Chondrocyte (in vitro differentiated cells): ENCODE results near the gene PLXND1. TPM values are rescaled to one million over a fixed set of nuclear protein-coding genes. Genes with fewer than 3 reads are reported as not detected.
A peak's percentile ranks its signal among the peaks of the same experiment; 100 is the strongest.

Source experiments
- DNase-seq: peaks from one replicate; pipeline ENCODE4 v3.0.0; 2021; ENCODE audit warnings: mixed read lengths, low spot score
- H3K27ac Mint-ChIP-seq: one replicate; pipeline ENCODE4 v1.8.0; 2021; ENCODE audit warnings: mild to moderate bottlenecking, moderate library complexity, mixed read lengths; ENCODE audit not compliant: unreplicated experiment
- H3K27me3 Mint-ChIP-seq: 2 replicates; pipeline ENCODE4 v1.8.0; 2021; ENCODE audit warnings: low read depth, mixed read lengths
- H3K36me3 Mint-ChIP-seq: 2 replicates; pipeline ENCODE4 v1.8.0; 2021; ENCODE audit warnings: low read depth, mixed read lengths
- H3K4me1 Mint-ChIP-seq: 2 replicates; pipeline ENCODE4 v1.8.0; 2021; ENCODE audit warnings: low read depth, mild to moderate bottlenecking, mixed read lengths
- H3K4me3 Mint-ChIP-seq: one replicate; pipeline ENCODE4 v1.8.0; 2021; ENCODE audit warnings: mild to moderate bottlenecking, moderate library complexity, mixed read lengths; ENCODE audit not compliant: unreplicated experiment
- H3K9me3 Mint-ChIP-seq: 2 replicates; pipeline ENCODE4 v1.8.0; 2021; ENCODE audit warnings: low read depth, mixed read lengths
- CTCF ChIP-seq: fragments of 200-600 bp; sonication (generic); IDR thresholded peaks from 2 replicates; pipeline ENCODE4 v1.5.0; 2021; ENCODE audit warnings: antibody characterized with exemption, mild to moderate bottlenecking, moderate library complexity
- total RNA-seq: library from RNA; stranded (reverse); gene quantifications from 3 replicates; pipeline ENCODE4 v1.2.1, GENCODE V29; 2021

PLXND1 gene
- total RNA-seq, 1 donor from 2014 or later, result 267 TPM

GRCh38 chr3:129530821-129531220 lies 75.7 kb downstream of the PLXND1 start:
- peak overlapping the region; percentile 66 for H3K27ac Mint-ChIP-seq
- H3K4me1 Mint-ChIP-seq, result peaks cover 31% of the 10 kb centered on the region
- H3K36me3 Mint-ChIP-seq, result no peaks in the 10 kb centered on the region
- DNase-seq, result peak; percentile 67
- no peaks in the 10 kb centered on the region for H3K9me3 Mint-ChIP-seq
- H3K27me3 Mint-ChIP-seq, result no peaks in the 10 kb centered on the region
- H3K4me3 Mint-ChIP-seq, result no peak overlapping the region
- TF ChIP-seq CTCF, result no peak

DNA sequence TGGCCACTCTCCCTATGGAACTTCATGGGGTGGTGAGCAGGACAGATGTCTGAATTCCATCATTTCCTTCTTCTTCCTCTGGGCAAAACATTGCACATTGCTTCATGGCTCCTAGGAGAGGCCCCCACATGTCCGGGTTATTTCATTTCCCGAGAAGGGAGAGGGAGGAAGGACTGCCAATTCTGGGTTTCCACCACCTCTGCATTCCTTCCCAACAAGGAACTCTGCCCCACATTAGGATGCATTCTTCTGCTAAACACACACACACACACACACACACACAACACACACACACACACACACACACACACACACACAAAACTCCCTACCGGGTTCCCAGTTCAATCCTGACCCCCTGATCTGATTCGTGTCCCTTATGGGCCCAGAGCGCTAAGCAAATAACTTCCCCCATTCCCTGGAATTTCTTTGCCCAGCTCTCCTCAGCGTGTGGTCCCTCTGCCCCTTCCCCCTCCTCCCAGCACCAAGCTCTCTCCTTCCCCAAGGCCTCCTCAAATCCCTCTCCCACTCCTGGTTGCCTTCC lies 76.2 kb downstream of the PLXND1 start:
- no peaks in the 10 kb centered on the region for H3K27me3 Mint-ChIP-seq
- H3K36me3 Mint-ChIP-seq, result no peaks in the 10 kb centered on the region
- peak overlapping the region; percentile 66 for H3K27ac Mint-ChIP-seq
- no peak for TF ChIP-seq CTCF
- H3K9me3 Mint-ChIP-seq, result no peaks in the 10 kb centered on the region
- DNase-seq, result no peak
- no peak overlapping the region for H3K4me3 Mint-ChIP-seq
- H3K4me1 Mint-ChIP-seq, result peaks cover 31% of the 10 kb centered on the region

- no peak for TF ChIP-seq CTCF
- peak; percentile 76 for DNase-seq
- peaks cover 29% of the 10 kb centered on the region for H3K4me1 Mint-ChIP-seq
- H3K4me3 Mint-ChIP-seq, result no peak overlapping the region
- no peaks in the 10 kb centered on the region for H3K27me3 Mint-ChIP-seq
- no peaks in the 10 kb centered on the region for H3K36me3 Mint-ChIP-seq
- H3K9me3 Mint-ChIP-seq, result no peaks in the 10 kb centered on the region
- no peak overlapping the region for H3K27ac Mint-ChIP-seq
Observed at GRCh38 chr3:129529436-129530210, 76.9 kb downstream of the PLXND1 start.

GRCh38 chr3:129528589-129529100 lies 77.8 kb downstream of the PLXND1 start, which contains the start of gene RHO:
RHO (plus strand) TSS chr3:129528639; CDS start chr3:129528734, 95 bp downstream.
- H3K4me3 Mint-ChIP-seq, result no peak within 1 kb of the TSS
- no peak for DNase-seq
- H3K36me3 Mint-ChIP-seq, result no peaks in the 10 kb centered on the region
- H3K27me3 Mint-ChIP-seq, result no peaks in the 10 kb centered on the region
- no peak for TF ChIP-seq CTCF
- H3K9me3 Mint-ChIP-seq, result no peaks in the 10 kb centered on the region
- peak within 1 kb of the TSS; percentile 29 for H3K27ac Mint-ChIP-seq
- H3K4me1 Mint-ChIP-seq, result peaks cover 20% of the 10 kb centered on the region

DNA sequence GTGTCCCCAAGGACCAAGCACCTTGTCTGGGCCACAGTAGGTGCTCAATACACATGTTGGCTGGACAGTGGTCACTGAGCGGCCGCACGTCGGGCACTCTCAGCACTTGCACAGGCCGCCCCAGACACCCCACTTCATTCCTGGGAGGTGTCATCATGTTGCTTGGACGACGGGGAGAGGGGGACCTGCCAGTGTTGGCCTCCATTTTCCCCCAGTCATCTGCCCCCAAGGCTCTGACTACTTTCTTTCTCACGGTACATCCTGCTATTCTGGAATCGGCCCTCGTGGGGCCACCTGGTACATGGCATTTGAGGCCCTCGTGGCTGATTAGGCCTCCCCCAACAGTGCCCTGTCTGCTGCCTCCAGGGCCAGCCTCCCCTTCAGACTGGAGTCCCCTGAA lies 79.2 kb downstream of the PLXND1 start:
- no peaks in the 10 kb centered on the region for H3K9me3 Mint-ChIP-seq
- no peak for TF ChIP-seq CTCF
- H3K4me1 Mint-ChIP-seq, result peaks cover 20% of the 10 kb centered on the region
- no peak overlapping the region for H3K4me3 Mint-ChIP-seq
- H3K27ac Mint-ChIP-seq, result no peak overlapping the region
- H3K36me3 Mint-ChIP-seq, result no peaks in the 10 kb centered on the region
- H3K27me3 Mint-ChIP-seq, result no peaks in the 10 kb centered on the region
- no peak for DNase-seq
